ENCODE results near the gene PDGFRB.

DNA sequence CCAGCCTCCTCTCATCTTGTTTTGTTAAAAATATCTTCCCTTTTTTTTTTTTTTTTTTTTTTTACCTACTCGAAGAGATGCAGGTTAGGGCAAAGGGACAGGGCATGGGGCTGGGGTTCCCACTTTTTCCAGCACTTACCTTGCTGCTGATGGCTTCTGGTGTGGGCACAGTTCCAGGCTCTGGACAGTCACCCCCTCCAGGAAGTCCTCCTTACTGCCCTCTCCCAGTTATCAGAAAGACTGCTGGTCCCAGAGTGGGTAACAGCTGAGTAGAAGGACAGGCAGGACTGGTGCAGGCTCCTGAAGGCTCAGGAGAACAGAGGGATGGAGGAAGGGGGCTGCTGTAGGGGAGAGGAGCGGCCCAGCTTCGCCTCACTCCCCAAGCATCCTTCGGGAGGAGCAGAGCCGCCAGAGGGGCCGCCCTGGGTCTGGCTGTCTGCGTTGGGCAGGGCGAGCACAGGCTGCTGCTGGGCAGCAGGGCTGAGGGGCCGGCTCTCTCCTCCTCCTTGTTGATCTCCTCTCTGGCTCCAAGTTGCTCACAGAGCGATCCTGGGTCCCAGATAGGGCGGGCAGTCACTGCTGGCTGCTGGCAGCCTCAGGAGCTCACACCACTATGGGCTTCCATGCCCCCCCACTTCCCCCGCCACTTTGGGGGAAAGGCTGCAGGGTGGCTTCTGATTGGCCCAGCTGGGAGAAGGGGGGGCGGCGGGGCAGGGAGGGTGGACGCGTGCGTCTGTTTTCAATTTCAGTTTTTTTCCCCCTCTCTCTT lies at the start of gene PDGFRB:
- TF ChIP-seq, protein P1, sequence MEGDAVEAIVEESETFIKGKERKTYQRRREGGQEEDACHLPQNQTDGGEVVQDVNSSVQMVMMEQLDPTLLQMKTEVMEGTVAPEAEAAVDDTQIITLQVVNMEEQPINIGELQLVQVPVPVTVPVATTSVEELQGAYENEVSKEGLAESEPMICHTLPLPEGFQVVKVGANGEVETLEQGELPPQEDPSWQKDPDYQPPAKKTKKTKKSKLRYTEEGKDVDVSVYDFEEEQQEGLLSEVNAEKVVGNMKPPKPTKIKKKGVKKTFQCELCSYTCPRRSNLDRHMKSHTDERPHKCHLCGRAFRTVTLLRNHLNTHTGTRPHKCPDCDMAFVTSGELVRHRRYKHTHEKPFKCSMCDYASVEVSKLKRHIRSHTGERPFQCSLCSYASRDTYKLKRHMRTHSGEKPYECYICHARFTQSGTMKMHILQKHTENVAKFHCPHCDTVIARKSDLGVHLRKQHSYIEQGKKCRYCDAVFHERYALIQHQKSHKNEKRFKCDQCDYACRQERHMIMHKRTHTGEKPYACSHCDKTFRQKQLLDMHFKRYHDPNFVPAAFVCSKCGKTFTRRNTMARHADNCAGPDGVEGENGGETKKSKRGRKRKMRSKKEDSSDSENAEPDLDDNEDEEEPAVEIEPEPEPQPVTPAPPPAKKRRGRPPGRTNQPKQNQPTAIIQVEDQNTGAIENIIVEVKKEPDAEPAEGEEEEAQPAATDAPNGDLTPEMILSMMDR (IDR thresholded peaks at IDR 0.05; ENCODE audit: low read depth, low read length): no peak
- no peak for TF ChIP-seq EZH2phosphoT487 (IDR thresholded peaks at IDR 0.05; ENCODE audit: low read depth)
